GM04503 (cell line): ENCODE data around the gene NAXD.
"Not testable (repeated sequence)": the region's sequence is repeated elsewhere in the genome, so short reads cannot be mapped to it uniquely, and the experiment has no call there.

Experiments used
- DNase-seq: peaks from one replicate; pipeline ENCODE4 v3.0.0-alpha.2; 2012; ENCODE audit warnings: low read depth

NAXD gene

GRCh38 chr13:110644892-110645521 is 29.7 kb downstream of the NAXD start:
- DNase-seq: no peak

- DNase-seq: no peak
These were observed 30.4 kb downstream of the NAXD start for GRCh38 chr13:110645750-110646149.

- DNase-seq: no peak
These were observed 31.4 kb downstream of the NAXD start for GRCh38 chr13:110646442-110647364.

GRCh38 chr13:110647365-110647737 is 32.0 kb downstream of the NAXD start:
- no peak for DNase-seq

GRCh38 chr13:110648146-110648819 is 32.9 kb downstream of the NAXD start:
- DNase-seq: no peak

- DNase-seq: no peak
These were observed 33.6 kb downstream of the NAXD start for GRCh38 chr13:110648848-110649421.

GRCh38 chr13:110649551-110649950 is 34.2 kb downstream of the NAXD start:
- DNase-seq: no peak

- DNase-seq: no peak
These were observed 35.1 kb downstream of the NAXD start for GRCh38 chr13:110650436-110650835.

- DNase-seq: no peak
These were observed 35.9 kb downstream of the NAXD start for GRCh38 chr13:110651271-110651670.

- no peak for DNase-seq
These were observed 36.4 kb downstream of the NAXD start for GRCh38 chr13:110651726-110652230.

GRCh38 chr13:110652231-110652730 is 36.9 kb downstream of the NAXD start:
- no peak for DNase-seq

- no peak for DNase-seq
These were observed 37.4 kb downstream of the NAXD start for GRCh38 chr13:110652764-110653163.

- DNase-seq: no peak
These were observed 37.9 kb downstream of the NAXD start for GRCh38 chr13:110653271-110653670.

GRCh38 chr13:110653851-110654250 is 38.5 kb downstream of the NAXD start:
- DNase-seq: no peak

GRCh38 chr13:110657196-110657595 is 41.9 kb downstream of the NAXD start:
- DNase-seq: no peak

- DNase-seq: not testable (repeated sequence)
These were observed 43.0 kb downstream of the NAXD start for GRCh38 chr13:110658218-110658911.

- no peak for DNase-seq
These were observed 45.9 kb downstream of the NAXD start for GRCh38 chr13:110661256-110661655.

- DNase-seq: no peak
These were observed 46.7 kb downstream of the NAXD start for GRCh38 chr13:110662091-110662490.

- DNase-seq: no peak
These were observed 47.6 kb downstream of the NAXD start for GRCh38 chr13:110662777-110663443.

- no peak for DNase-seq
These were observed 48.1 kb downstream of the NAXD start for GRCh38 chr13:110663491-110663890.

- DNase-seq: no peak
These were observed 48.7 kb downstream of the NAXD start for GRCh38 chr13:110664041-110664440.
